ENCODE data around the gene CNTN4. TPM values are rescaled to one million over a fixed set of nuclear protein-coding genes. Genes with fewer than 3 reads are reported as not detected.
"Not testable (repeated sequence)": the region's sequence is repeated elsewhere in the genome, so short reads cannot be mapped to it uniquely, and the experiment has no call there.

The CNTN4 gene
- total RNA-seq, 1 donor from 2014 or later, result 0.17 TPM

- DNase-seq, result not testable (repeated sequence)
These were observed 722.3 kb downstream of the CNTN4 start for GRCh38 chr3:2820982-2821381.

- no peak for DNase-seq
These were observed 723.9 kb downstream of the CNTN4 start for GRCh38 chr3:2822611-2823010.

GRCh38 chr3:2823031-2823430, 724.4 kb downstream of the CNTN4 start:
- DNase-seq, result no peak

GRCh38 chr3:2823437-2824211, 725.0 kb downstream of the CNTN4 start:
- no peak for DNase-seq

- DNase-seq, result no peak
These were observed 727.4 kb downstream of the CNTN4 start for GRCh38 chr3:2826036-2826435.

GRCh38 chr3:2826453-2826852, 727.8 kb downstream of the CNTN4 start:
- DNase-seq, result no peak

- DNase-seq, result no peak
These were observed 738.6 kb downstream of the CNTN4 start for GRCh38 chr3:2837239-2837638.

- DNase-seq, result no peak
These were observed 739.2 kb downstream of the CNTN4 start for GRCh38 chr3:2837910-2838309.

GRCh38 chr3:2838546-2839157, 740.0 kb downstream of the CNTN4 start:
- no peak for DNase-seq

GRCh38 chr3:2839876-2840275, 741.2 kb downstream of the CNTN4 start:
- DNase-seq, result no peak

- DNase-seq, result no peak
These were observed 748.6 kb downstream of the CNTN4 start for GRCh38 chr3:2847062-2847841.

- no peak for DNase-seq
These were observed 750.4 kb downstream of the CNTN4 start for GRCh38 chr3:2849092-2849491.

- no peak for DNase-seq
These were observed 752.0 kb downstream of the CNTN4 start for GRCh38 chr3:2850701-2851100.

GRCh38 chr3:2851361-2851760, 752.7 kb downstream of the CNTN4 start:
- no peak for DNase-seq

- DNase-seq, result no peak
These were observed 753.2 kb downstream of the CNTN4 start for GRCh38 chr3:2851835-2852234.

GRCh38 chr3:2853651-2854050, 755.0 kb downstream of the CNTN4 start:
- DNase-seq, result no peak

- DNase-seq, result no peak
These were observed 757.8 kb downstream of the CNTN4 start for GRCh38 chr3:2856138-2857133.

GRCh38 chr3:2860626-2861025, 762.0 kb downstream of the CNTN4 start:
- no peak for DNase-seq

- DNase-seq, result no peak
These were observed 762.5 kb downstream of the CNTN4 start for GRCh38 chr3:2861120-2861519.

- no peak for DNase-seq
These were observed 763.3 kb downstream of the CNTN4 start for GRCh38 chr3:2861920-2862319.

GRCh38 chr3:2862366-2862765, 763.7 kb downstream of the CNTN4 start:
- DNase-seq, result no peak

- no peak for DNase-seq
These were observed 764.5 kb downstream of the CNTN4 start for GRCh38 chr3:2863127-2863526.

Measured in dermis blood vessel endothelial cell (primary cell).